Left hindlimb (tissue), 1 donor: ENCODE measurements around the gene RB1.
"Not testable (repeated sequence)": the region's sequence is repeated elsewhere in the genome, so short reads cannot be mapped to it uniquely, and the experiment has no call there.

Experiments used
- DNase-seq: peaks from one replicate; pipeline ENCODE4 v3.0.0-alpha.2; 2018

The RB1 gene

DNA sequence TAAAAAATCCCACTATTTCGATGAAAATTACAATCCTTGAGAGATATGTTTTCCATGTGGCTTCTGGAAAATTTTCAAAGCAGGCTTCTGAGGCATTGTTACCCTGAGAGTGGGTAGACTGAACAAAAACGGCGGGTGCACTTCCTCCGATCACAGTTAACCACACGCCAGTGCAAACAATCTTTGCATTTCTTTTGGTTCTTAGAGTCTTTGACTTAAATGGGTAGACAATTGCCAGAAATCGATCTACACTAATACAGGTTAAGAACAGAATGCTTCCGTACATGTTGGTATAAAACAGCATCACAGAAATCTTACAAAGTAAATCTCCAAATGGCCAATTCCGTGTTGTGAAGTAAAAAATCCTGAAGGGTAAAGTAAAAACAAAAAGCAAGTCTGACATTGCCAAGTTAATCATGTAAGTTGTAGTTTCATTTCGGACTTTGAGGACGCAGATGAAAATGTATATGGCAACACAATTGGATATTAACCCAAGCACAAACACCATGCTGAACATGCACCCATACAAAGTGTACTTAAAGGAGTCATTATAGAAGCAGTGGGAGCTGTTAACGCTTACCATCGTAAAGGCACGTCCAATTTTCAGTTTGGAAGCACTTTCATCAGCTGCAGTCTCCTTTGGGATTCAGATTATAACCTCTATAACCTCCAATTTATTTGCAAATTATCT lies 108.4 kb downstream of the RB1 start:
- no peak for DNase-seq

DNA sequence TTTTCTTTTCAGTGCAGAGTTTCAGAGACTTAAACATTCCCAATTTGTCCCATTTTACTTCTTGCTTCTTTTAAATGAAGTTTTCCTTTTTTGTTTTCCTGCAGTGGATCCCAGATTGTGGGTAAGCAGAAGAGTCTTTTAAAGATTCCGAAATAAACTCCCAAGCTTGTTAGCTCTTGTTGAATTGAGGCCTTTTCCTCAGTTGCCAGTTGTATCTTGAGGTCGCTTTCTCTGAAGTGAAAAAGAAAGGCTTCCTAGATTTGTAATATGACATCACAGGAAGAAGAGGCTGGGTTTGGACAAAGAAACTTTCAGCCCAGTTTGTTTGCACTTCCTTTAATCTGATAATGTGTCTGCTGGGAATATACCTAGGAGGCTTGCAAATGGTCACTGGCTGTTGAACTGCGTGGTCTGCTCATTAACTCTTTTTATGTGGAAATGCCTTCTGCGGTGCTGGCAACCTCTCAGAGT lies 109.4 kb downstream of the RB1 start, which contains the start of gene LPAR6:
LPAR6 (minus strand) TSS at position 233 of the 471 bp plus-strand sequence. CDS start 690 bp downstream, outside the sequence.
- DNase-seq, result no peak

DNA sequence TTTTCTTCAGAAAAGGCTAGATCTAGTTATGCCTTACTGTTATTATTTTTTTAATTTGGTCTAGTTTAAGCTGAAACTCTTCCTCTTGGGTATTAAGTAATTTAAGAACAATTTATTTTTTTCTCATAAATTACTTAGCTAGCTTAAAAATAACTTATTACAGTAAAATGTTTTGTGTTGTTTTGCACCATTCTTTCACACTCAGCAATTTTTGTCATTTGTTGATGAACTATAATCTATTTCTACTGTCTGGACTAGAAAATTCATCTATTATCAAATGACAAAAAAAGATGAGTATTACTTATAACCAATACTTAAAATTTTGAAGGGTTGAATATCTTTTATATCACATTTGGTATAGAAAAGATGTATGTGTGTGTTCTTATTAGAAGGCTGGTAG lies 111.0 kb downstream of the RB1 start:
- no peak for DNase-seq

DNA sequence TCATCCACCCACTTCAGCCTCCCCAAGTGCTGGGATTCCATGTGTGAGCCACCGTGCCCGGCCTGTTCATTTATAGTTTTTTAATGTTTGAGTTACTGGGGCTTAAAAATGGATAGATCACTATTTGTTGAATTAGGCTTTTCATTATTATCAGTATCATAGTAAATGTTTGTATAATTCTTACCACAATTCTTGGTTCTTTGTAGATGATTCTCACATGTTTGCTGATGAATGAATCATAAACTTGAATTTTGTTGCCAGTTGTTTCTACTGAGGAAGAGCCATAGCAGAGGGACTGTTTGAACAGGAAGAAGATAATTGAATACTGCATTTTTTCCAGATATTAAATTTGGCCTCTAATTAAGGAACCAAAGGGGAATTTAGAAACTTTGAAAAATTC lies 112.0 kb downstream of the RB1 start:
- DNase-seq, result no peak

DNA sequence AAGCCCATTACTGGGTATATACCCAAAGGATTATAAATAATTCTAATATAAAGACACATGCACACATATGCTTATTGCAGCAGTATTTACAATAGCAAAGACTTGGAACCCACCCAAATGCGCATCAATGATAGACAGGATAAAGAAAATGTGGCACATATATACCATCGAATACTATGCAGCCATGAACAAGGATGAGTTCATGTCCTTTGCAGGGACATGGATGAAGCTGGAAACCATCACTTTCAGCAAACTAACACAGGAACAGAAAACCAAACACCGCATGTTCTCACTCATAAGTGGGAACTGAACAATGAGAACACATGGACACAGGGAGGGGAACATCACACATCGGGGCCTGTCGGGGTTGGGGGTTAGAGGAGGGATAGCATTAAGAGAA lies 118.5 kb downstream of the RB1 start:
- not testable (repeated sequence) for DNase-seq

DNA sequence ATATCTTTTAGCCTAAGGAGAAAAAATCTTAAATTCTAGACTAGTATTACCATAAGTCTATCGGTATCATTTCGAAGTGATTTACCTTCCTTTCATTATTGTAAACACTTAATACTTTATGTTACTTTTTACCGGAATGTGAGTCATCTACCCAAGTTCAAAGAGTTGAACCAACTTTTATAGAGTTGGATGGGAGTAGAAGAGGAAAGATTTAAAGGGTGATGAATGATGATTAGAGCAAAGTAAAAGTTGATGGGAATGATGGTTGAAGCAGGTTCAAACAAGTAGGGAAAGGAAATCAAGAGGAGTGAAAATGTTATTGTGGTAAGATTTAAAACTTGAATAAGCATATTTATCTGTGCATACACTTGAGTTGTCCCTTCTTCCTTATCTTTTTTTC lies 120.7 kb downstream of the RB1 start:
- no peak for DNase-seq

DNA sequence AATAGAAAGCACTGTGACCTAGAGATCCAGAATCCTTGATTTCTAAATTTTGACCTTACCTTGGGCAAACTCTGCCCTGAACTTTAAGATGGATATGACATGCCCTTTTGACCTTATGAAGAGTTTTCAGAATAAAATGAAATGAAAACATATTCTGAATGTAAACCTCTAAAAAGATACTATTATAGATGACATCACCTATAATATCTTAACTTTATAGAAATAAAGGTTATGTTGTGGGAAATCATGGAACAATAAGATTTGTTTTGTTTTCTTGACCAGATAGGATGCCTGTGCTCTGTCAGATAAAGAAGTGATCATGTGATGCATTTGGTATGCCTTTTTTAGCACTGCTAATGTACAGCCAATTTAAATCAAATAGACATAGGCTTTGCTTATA lies 122.5 kb downstream of the RB1 start:
- no peak for DNase-seq

DNA sequence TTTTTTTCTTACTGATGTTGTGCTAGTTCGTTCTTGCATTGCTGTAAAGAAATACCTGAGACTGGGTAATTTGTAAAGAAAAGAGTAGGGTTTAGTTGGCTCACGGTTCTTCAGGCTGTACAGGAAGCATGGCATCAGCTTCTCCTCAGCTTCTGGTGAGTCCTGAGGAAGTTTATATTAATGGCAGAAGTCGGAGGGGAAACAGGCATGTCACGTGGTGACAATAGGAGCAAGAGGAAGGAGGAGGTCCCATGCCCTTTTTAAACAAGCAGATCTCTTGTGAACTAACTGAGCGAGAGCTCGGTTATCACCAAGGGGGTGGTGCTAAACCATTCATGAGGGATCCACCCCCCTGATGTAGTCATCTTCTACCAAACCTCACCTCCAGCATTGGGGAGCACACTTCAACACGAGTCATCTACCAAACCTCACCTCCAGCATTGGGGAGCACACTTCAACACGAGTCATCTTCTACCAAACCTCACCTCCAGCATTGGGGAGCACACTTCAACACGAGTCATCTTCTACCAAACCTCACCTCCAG lies 123.3 kb downstream of the RB1 start:
- not testable (repeated sequence) for DNase-seq

DNA sequence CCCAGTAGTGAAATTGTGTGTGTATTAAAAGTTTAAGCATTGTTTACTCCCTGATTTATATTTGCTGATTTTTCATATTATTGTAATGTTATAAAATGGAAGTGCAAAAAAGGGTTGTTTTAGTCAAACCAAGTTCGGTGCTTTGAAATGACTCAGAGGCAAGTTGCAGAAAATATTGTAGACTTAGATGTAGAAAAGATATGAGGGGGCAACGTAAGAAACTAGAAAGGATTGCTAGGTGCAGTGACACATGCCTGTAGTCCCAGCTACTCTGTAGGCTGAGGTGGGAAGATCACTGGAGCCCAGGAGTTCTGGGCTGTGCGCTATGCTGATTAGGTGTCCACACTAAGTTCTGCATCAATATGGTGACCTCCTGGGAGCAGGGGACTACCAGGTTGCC lies 125.5 kb downstream of the RB1 start:
- no peak for DNase-seq

DNA sequence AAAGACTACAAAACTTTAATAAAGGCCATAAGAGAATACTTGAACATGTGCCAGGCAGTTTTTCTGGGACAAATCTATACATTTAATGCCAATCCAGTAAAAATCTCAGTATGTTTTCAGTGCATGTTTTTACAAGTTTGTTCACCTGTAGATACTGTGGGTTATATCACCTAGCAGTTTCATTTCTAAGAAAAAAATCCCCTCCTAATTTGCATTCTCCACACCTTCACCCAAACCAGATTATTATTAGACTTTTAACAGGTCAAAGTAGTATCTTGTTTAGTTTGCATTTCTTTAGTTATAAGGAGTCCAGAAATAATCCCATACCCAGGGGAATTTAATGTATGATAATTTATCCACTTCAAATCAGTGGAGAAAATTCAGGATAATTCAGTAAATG lies 126.3 kb downstream of the RB1 start:
- no peak for DNase-seq

DNA sequence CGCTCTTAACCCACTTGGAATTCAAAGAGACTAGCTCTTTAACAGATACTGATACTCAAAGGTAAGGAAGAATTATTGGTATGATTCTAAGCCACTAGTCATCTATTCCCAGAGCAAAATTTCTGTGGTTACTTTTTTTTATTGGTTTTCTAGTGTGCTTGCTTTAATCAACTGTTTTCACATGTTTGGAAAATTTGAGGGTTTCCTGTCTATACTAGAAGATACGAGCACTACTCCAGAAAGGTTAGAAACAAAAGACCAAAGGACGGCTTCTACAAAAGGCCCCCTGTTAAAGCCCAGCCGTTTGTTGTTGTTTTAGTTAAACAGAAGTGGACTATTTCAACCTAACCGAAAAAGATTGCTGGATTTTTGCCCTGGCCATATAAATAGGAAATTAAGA lies 127.9 kb downstream of the RB1 start:
- DNase-seq, result no peak

DNA sequence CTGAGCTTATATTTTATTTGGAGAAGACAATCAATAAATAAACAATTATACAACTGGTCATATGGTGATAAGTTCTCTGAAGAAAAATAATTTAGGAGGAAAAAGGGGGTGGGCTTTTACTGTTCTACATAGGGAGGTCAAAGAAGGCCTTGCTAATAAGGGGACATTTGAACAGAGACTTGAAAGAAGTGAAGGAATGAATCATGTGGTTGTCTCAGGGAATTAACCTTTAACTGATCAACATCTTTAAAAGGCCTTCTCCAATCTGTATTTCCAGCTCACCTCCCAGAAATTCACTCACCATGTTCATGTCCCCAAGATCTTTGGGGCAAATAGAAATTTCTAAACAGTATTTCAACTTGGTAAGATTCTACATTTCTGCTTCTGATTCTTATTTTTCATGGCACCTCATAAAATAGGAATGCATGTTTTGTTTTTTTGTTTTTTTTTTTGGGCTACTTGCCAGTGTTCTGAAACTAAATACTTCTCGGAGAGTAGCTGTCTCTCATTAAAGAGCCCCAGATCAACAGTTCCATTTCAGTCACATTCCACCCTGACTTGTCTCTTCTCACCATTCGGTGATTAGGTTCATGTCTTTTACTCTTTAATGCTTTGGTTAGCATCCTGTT lies 128.6 kb downstream of the RB1 start:
- no peak for DNase-seq

DNA sequence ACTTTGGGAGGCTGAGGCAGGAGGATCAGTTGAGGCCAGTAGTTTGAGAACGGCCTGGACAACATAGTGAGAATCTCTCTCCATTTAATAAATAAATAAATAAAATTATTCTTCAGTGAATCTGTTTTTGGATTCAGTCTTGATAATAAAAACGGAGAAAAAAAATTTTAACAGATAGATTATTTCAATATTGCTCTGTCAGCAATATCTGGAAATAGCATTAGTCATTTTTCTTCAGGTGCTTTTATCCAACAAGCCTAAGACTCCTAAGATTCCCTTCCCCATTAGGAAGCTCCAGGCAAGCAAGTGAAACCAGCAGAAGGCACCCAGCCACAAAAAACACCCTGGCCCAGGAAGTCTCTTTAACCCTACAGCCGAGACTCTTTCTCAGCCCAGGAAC lies 130.6 kb downstream of the RB1 start:
- DNase-seq, result no peak

DNA sequence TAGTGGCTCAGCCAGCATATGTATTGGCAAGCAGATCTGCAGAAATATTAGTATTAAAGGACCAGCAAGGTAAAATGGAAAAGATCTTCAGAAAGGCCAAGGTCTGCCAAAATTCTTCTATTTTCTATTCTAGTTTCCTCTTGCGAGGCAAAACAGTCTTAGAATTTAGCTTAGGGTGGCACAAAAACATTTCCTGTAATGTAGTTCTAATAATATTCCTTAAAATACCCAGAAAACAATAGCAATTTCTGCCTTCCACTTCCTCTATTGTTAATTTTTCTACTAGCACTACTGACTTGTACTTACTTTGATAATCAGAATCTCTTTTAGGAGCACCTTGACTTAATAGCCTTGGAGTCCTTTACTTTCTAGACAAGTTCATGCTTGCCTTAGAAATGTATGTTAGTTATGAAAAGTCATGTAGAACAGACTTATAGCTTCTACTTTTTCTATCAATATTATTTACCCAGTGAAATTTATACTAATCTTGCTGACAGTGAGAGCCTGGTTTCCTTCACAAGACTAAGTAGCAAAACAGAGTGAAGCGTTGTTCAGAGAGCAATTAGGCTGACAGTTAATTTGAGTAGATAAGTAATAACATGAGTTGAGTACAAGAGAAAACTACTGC lies 133.2 kb downstream of the RB1 start:
- DNase-seq, result no peak

DNA sequence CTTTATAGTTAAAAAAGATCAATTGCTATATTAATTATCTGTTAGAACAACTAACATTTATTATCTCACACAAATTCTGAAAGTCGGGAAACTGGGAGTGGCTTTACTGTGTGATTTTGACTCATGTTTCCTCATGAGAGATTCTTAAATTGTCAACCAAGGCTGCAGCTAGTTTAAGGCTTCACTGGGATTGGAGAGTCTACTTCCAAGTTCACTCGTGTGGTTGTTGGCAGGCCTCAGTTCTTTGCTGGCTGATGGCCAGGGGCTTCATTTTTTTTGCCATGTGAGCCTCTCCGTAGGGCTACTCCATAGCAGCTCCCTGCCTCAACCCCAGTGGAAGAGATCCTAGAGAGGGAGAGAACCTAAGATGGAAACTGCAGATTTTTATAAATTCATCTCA lies 133.8 kb downstream of the RB1 start:
- peak; percentile 54 for DNase-seq

DNA sequence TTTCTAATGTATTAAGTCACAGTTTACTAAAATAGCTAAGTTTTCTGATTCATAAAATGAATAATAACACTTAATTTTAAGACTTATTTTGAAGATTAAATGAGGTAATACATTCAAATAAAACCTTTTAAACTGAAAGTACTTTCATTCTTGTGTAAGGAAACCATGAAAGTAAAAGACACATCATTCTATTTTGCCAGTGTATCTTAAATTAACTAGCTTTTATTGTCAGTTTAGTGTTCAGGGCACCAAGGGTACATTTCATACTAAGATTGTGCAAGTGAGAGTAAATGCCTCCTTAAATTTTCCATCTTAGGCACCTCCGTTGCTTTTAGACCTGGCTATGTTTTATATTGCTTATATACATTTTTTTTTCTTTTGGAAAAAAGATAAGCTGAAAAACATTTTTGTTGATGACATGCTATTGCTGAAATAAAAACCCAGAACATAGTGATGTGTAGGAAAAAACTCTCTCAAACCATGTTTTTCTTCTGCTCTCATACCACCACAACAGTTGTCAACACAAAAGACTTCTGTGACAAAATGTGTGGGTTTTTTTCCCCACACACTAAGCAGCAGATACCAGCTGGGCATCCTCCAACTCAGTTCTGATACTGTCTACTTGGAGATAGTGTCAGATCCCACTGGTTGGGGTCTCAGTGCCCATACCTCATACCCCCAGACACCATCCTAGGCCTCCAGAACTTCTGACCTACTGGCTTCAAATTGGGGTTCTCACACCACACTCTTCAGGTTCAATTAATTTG lies 140.1 kb downstream of the RB1 start:
- no peak for DNase-seq

DNA sequence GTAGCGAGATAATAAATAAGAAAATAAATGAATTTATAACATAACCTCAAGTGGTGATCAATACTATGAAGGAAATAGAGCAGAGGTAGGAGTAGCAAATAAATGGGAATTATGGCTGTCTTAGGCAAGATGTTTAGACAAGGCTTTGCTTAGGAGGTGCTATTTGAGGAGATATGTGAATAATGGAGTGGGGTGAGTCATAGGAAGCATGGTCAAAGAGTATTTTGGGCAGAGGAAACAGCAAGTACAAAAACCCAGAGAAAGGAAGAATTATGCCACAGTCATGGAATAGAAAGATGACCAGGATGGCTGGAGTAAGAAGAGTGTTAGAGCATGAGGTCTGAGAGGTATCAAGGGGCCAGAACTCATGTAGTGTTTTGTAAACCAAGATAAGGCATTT lies 142.9 kb downstream of the RB1 start:
- no peak for DNase-seq

DNA sequence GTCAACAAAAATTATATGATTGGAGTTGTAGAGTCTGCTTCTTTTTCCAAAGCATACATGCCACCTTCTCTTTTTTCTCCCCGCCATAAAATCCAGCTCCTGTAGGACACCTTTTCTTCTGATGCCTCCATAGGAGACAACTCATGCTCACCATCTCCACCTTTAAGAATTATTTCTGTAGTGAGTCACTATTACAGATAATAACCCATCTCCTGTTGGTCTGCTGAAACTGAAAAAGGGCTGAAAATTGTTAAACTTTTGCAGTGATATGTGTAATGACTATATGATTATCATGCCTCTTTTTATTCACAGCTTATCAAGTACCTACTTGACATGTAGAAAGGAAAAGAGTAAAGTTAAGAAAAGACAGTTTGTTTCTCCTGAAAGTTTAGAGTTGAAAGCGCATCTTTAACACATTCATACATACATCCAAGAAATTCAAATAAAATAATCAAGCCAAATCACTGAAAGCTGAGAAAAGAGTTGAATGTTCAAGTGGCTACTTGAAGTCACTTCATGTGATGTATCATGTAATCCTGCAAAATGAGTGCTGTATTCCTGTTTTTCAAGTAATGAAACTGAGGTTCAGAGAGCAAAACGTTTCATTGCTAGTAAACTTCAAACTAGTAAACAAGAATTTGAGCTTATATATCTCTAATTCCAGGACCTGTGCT lies 144.9 kb downstream of the RB1 start:
- DNase-seq, result no peak

DNA sequence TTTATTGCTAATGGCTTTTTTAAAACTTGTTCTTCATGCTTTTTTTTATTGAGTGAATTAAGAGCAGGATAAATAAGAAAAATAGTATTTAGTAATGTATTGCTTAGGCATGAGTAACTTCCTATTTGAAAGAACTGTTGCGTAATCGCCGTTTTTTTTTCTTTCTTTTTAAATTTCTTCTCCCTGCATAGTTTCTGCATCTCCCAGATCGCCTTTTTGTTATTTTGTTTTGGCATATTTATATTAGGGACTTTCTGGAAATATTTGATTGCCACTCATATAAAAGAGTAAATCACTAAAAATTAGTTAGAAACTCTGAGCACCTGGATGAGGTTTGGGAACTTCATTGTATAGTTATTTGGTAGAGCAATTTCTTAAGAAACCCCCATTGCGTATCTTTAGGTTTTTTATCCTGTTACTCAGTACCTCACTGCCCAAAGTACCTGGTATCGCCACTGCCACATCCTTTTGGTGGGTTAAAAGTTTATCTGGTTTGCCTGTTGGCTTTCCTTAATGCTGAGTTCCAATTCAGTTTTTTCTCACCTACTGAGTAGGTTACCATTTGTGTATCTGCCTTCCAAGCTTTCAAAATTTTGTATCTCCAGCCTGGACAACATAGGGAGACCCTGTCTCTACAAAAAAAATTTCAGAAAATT lies 145.5 kb downstream of the RB1 start:
- no peak for DNase-seq

DNA sequence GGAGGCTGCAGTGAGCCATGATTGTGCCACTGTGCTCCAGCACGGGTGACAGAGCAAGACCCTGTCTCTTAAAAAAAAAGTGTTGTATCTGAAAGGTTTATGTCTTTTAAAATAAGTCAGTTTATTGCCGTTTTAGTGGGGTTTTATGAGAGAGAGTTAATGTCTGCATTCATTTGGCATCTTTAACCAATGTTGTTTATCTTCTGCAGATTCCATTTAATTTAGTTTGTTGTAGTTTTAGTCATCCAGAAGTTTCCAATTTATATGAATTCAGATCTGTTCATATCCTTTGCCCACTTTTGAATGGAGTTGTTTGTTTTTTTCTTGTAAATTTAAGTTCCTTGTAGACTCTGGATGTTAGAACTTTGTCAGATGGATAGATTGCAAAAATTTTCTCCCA lies 146.1 kb downstream of the RB1 start:
- no peak for DNase-seq

DNA sequence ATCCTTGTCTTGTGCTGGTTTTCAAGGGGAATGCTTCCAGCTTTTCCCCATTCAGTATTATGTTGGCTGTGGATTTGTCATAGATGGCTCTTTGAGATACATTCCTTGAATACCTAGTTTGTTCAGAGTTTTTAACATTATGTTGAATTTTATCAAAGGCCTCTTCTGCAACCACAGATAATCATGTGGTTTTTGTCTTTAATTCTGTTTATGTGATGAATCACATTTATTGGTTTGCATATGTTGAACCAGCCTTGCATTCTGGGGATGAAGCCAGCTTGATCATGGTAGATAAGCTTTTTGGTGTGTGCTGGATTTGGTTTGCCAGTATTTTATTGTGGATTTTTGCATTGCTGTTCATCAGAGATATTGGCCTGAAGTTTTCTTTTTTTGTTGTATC lies 147.6 kb downstream of the RB1 start:
- DNase-seq, result not testable (repeated sequence)

DNA sequence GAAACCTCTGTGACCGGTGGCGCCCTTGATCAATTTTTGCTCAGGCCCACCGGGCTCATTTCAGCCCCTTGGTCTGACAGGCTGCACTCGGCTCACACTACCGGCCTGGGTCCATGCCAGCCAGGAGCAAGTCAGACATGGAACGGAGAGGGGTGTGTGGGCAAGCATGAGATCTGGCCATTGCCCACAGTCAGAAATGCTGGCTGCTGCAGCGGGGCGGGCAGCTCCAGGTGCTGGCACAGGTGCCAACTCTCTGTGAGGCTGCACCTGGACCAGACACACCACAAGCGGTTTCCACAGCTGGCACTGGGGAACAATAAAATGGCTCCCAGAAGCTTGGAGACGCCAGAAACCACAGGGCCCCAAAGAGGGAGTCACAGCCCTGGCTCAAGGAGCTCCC lies 153.0 kb downstream of the RB1 start:
- no peak for DNase-seq
